HepG2 (cell line): ENCODE measurements around the gene ZSWIM8. TPM values are rescaled to one million over a fixed set of nuclear protein-coding genes. Genes with fewer than 3 reads are reported as not detected.

Source experiments
- AGO2 ChIP-seq: fragments of 200-400 bp; formaldehyde crosslinking; optimal IDR thresholded peaks from 2 replicates; pipeline ENCODE3; 2017; ENCODE audit warnings: mild to moderate bottlenecking, low read depth, low read length, moderate library complexity
- CHD4 ChIP-seq: fragments of 200-600 bp; sonication (generic); IDR thresholded peaks from 2 replicates; pipeline ENCODE4 v1.7.0; 2017; ENCODE audit warnings: mild to moderate bottlenecking, low read length, borderline replicate concordance
- CREB1 ChIP-seq, 2 experiments: fragments of 450-650 bp in 1 of 2; IDR thresholded peaks; 2 replicates each; pipeline ENCODE4 v1.6.1; 2016 to 2017; ENCODE audit warnings: control low read depth in 1 of 2, mild to moderate bottlenecking in 1 of 2, missing compliant biosample characterization in 1 of 2, missing genetic modification characterization in 1 of 2
- FOXC1 ChIP-seq: sonication (generic); formaldehyde crosslinking; IDR thresholded peaks from 2 replicates; pipeline ENCODE4 v1.8.0; 2022; ENCODE audit warnings: mild to moderate bottlenecking, missing genetic modification reagents, borderline replicate concordance
- HDAC1 ChIP-seq: sonication (generic); formaldehyde crosslinking; IDR thresholded peaks from 2 replicates; pipeline ENCODE4 v1.5.1; 2020; ENCODE audit warnings: mild to moderate bottlenecking, missing genetic modification reagents
- HNF4G ChIP-seq, 2 experiments: sonication (generic) in 1 of 2; formaldehyde crosslinking in 1 of 2; IDR thresholded peaks; 2 replicates each; pipeline versions ENCODE4 v1.4.0 to v1.6.1; 2011 to 2020; ENCODE audit warnings: borderline replicate concordance in 2 of 2, low read depth in 2 of 2, mild to moderate bottlenecking in 2 of 2, low read length in 1 of 2, missing genetic modification reagents in 1 of 2, moderate library complexity in 1 of 2
- MAX ChIP-seq: IDR thresholded peaks from 2 replicates; pipeline ENCODE4 v1.6.1; 2012; ENCODE audit warnings: inconsistent platforms
- MYC ChIP-seq: sonication (generic); formaldehyde crosslinking; IDR thresholded peaks from 2 replicates; pipeline ENCODE4 v1.9.0; 2021; ENCODE audit warnings: missing genetic modification reagents, borderline replicate concordance
- PHF21A ChIP-seq: sonication (generic); formaldehyde crosslinking; IDR thresholded peaks from 2 replicates; pipeline ENCODE4 v1.5.0; 2020; ENCODE audit warnings: mild to moderate bottlenecking, missing genetic modification reagents
- PRDM4 ChIP-seq: sonication (generic); formaldehyde crosslinking; IDR thresholded peaks from 2 replicates; pipeline ENCODE4 v1.9.0; 2021; ENCODE audit warnings: missing genetic modification reagents, borderline replicate concordance
- RFXAP ChIP-seq: sonication (generic); formaldehyde crosslinking; IDR thresholded peaks from 2 replicates; pipeline ENCODE4 v1.4.0; 2020; ENCODE audit warnings: missing genetic modification reagents, borderline replicate concordance
- UBTF ChIP-seq: sonication (generic); formaldehyde crosslinking; IDR thresholded peaks from 2 replicates; pipeline ENCODE4 v1.4.0; 2020; ENCODE audit warnings: mild to moderate bottlenecking, missing genetic modification reagents
- ZFY ChIP-seq: sonication (generic); formaldehyde crosslinking; IDR thresholded peaks from 2 replicates; pipeline ENCODE4 v1.4.0; 2020; ENCODE audit warnings: missing genetic modification reagents
- ZMAT3 ChIP-seq: sonication (generic); formaldehyde crosslinking; conservative IDR thresholded peaks from 2 replicates; pipeline ENCODE4 v1.7.0; 2021; ENCODE audit warnings: missing genetic modification reagents
- ZNF574 ChIP-seq: sonication (generic); formaldehyde crosslinking; IDR thresholded peaks from 2 replicates; pipeline ENCODE4 v1.4.0; 2020; ENCODE audit warnings: missing genetic modification reagents
- ZNF766 ChIP-seq: sonication (generic); formaldehyde crosslinking; IDR thresholded peaks from 2 replicates; pipeline ENCODE4 v1.5.0; 2020; ENCODE audit warnings: missing genetic modification reagents, borderline replicate concordance
- polyA plus RNA-seq, 8 experiments: library from polyadenylated mRNA; depleted of rRNA in 3 of 8; stranded (reverse) in 7 of 8; unstranded in 1 of 8; fragments of >200 nt; fragmentation: Illumina TruSeq in 4 of 8; extraction: Trizol in 4 of 8; gene quantifications; 2 replicates each; pipeline versions ENCODE4 v1.2.1 to v1.2.3, GENCODE V29; 2011 to 2016; ENCODE audit warnings: low read depth in 4 of 8, missing spikeins in 1 of 8, mixed read lengths in 1 of 8; ENCODE audit not compliant: insufficient read depth in 1 of 8
- total RNA-seq, 5 experiments: library from RNA; depleted of rRNA; stranded (reverse); fragments of >200 nt; fragmentation: Illumina TruSeq; extraction: Trizol; gene quantifications; 2 replicates each; pipeline ENCODE4 v1.2.3, GENCODE V29; 2016; ENCODE audit warnings: low read depth in 1 of 5

The ZSWIM8 gene
- total and polyA plus RNA-seq, 2 of the 13 experiments (the other 11 are each of a cell fraction or from before 2014, with no cell fraction given), result 39.9 to 98.2 TPM

- no peak for TF ChIP-seq PRDM4 (CRISPR knock-in tag)
- peak; percentile 1; the same call in 1 of the 2 replicates for TF ChIP-seq ZNF766
- TF ChIP-seq ZMAT3 (CRISPR knock-in tag), result no peak
- TF ChIP-seq PHF21A (CRISPR knock-in tag), result 0 out of 2 replicates have a peak, but pooled peaks have one; percentile 28
- TF ChIP-seq UBTF (CRISPR knock-in tag), result peak; percentile 57
- 0 out of 2 replicates have a peak, but pooled peaks have one; percentile 0 for TF ChIP-seq RFXAP (CRISPR knock-in tag)
- TF ChIP-seq AGO2, result peak; percentile 52
- no peak for TF ChIP-seq HNF4G (IDR thresholded peaks at IDR 0.05; ENCODE audit: borderline replicate concordance, low read depth, low read length)
- 0 out of 2 replicates have a peak, but pooled peaks have one; percentile 6 for TF ChIP-seq HNF4G (CRISPR knock-in tag; IDR thresholded peaks at IDR 0.05; ENCODE audit: borderline replicate concordance, low read depth)
- TF ChIP-seq ZFY (CRISPR knock-in tag), result peak; percentile 63
- peak; percentile 0; the same call in 1 of the 2 replicates for TF ChIP-seq HDAC1 (CRISPR knock-in tag)
- 0 out of 2 replicates have a peak, but pooled peaks have one; percentile 16 for TF ChIP-seq CREB1 (IDR thresholded peaks at IDR 0.05)
- no peak for TF ChIP-seq CREB1 (CRISPR knock-in tag; IDR thresholded peaks at IDR 0.05)
- TF ChIP-seq MYC, result peak; percentile 41; the same call in 1 of the 2 replicates
- no peak for TF ChIP-seq CHD4
- 0 out of 2 replicates have a peak, but pooled peaks have one; percentile 27 for TF ChIP-seq ZNF574 (CRISPR knock-in tag)
- peak; percentile 44; the same call in 1 of the 2 replicates for TF ChIP-seq FOXC1 (CRISPR knock-in tag)
- TF ChIP-seq MAX, result peak; percentile 4; the same call in 1 of the 2 replicates
Observed at GRCh38 chr10:73785721-73786511, 510 bp downstream of the ZSWIM8 start (continued).
